Measurements from ENCODE around the gene KSR1. TPM values are rescaled to one million over a fixed set of nuclear protein-coding genes. Genes with fewer than 3 reads are reported as not detected.

Gene KSR1
- total and polyA plus RNA-seq, 9 of the 15 experiments (the other 6 are each of a cell fraction or from before 2014, with no cell fraction given): 1.4 to 51.7 (median 18.4) TPM

GRCh38 chr17:27446569-27447301 is 9.5 kb upstream of the KSR1 start (continued):
- TF ChIP-seq ZBTB26 (CRISPR knock-in tag; IDR thresholded peaks at IDR 0.05) (no peak), ZNF584 (CRISPR knock-in tag; IDR thresholded peaks at IDR 0.05; ENCODE audit: low read depth) (no peak), E2F6 (IDR thresholded peaks at IDR 0.05; ENCODE audit: borderline replicate concordance in 1 of 2, extremely low read depth in 1 of 2, insufficient read depth in 1 of 2, insufficient read length in 1 of 2, low read depth in 1 of 2, low read length in 1 of 2, poor library complexity in 1 of 2, severe bottlenecking in 1 of 2) (no peak), MBD1 (CRISPR knock-in tag; IDR thresholded peaks at IDR 0.05) (no peak), JUNB (CRISPR knock-in tag; conservative IDR thresholded peaks at IDR 0.05) (peak; percentile 73), TEAD2 (tag; IDR thresholded peaks at IDR 0.05) (no peak), VEZF1 (CRISPR knock-in tag; IDR thresholded peaks at IDR 0.05) (peak; percentile 83), HIVEP1 (CRISPR knock-in tag; IDR thresholded peaks at IDR 0.05) (no peak), TFAP4 (CRISPR knock-in tag; IDR thresholded peaks at IDR 0.05; ENCODE audit: borderline replicate concordance) (0 out of 2 replicates have a peak, but pooled peaks have one; percentile 26), JUN (IDR thresholded peaks at IDR 0.05; ENCODE audit: borderline replicate concordance, low read depth, low read length) (peak; percentile 83), JUN (CRISPR knock-in tag; IDR thresholded peaks at IDR 0.05; ENCODE audit: borderline replicate concordance) (no peak), PREB (CRISPR knock-in tag; IDR thresholded peaks at IDR 0.05) (no peak), KDM5B (IDR thresholded peaks at IDR 0.05; ENCODE audit: insufficient replicate concordance, low read depth, low read length) (no peak), NFRKB (IDR thresholded peaks at IDR 0.05; ENCODE audit: low read depth) (no peak; the same call in 1 of the 2 replicates), MYBL2 (IDR thresholded peaks at IDR 0.05; ENCODE audit: low read depth) (no peak; the same call in 1 of the 2 replicates), MYBL2 (CRISPR knock-in tag; IDR thresholded peaks at IDR 0.05; ENCODE audit: borderline replicate concordance) (no peak), EP400 (IDR thresholded peaks at IDR 0.05) (peak; percentile 70; the same call in 1 of the 2 replicates), SNRNP70 (optimal IDR thresholded peaks at IDR 0.05; ENCODE audit: low read depth, low read length) (no peak), CBX5 (IDR thresholded peaks at IDR 0.05; ENCODE audit: borderline replicate concordance, low read depth) (no peak)
